Left ventricle myocardium superior (tissue), 1 donor: ENCODE results near the gene COLGALT1. TPM values are rescaled to one million over a fixed set of nuclear protein-coding genes. Genes with fewer than 3 reads are reported as not detected.
"Not testable (repeated sequence)": the region's sequence is repeated elsewhere in the genome, so short reads cannot be mapped to it uniquely, and the experiment has no call there.

Source experiments
- ATAC-seq: fragments of 200-7000 bp; cut with Tn5 transposase; one replicate; pipeline ENCODE4 v1.9.1; 2020; ENCODE audit warnings: mild to moderate bottlenecking, moderate library complexity
- DNase-seq: peaks from one replicate; pipeline ENCODE4 v3.0.0-alpha.2; 2020
- intact Hi-C: fragments of 100-400 bp; cut with micrococcal nuclease; formaldehyde crosslinking; loops from one replicate; pipeline ENCODE4 v1.11.0; 2022
- total RNA-seq: library from RNA; stranded (reverse); fragmentation: NEBNext Ultra II Directional; extraction: Animal tissue kit (Norgen Biotek cat#: 25700); gene quantifications from one replicate; pipeline ENCODE4 v1.2.1, GENCODE V29; 2021
- donor health status: DM: no; HTN: yes; CAD: no; lungs with severe emphysema.

Gene COLGALT1
- total RNA-seq, 1 donor from 2014 or later: 33.0 TPM

DNA sequence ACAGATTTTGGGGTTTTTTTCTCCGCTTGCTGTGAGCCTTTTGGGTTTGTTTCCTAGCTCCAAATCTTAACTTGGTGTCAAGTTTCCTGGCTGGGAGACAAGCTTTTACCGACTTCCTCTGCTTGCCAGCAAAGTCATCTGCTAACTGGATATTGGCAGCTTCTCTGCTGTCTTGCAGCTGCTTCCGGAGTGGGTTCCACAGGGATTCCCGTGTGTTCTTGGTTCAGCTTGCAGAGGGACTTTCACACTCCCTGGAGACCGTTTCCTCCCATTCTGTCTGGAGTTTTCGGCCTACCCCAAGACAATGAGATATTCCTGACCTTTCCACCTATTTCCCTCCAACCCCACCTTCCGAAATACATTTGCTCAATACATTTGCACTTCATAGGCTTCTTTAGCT lies 2.2 kb upstream of the COLGALT1 start:
- ATAC-seq (peak; percentile 65), DNase-seq (peak; percentile 62)
- intact Hi-C loops: no loop called here

- no peak for DNase-seq
- intact Hi-C loops: no loop called here
- no peak for ATAC-seq
Measured at GRCh38 chr19:17554968-17555479, 425 bp upstream of the COLGALT1 start.

GRCh38 chr19:17555929-17556813 lies 722 bp downstream of the COLGALT1 start:
- DNase-seq (peak; percentile 80), ATAC-seq (peak; percentile 62)
- intact Hi-C loops: no loop called here

DNA sequence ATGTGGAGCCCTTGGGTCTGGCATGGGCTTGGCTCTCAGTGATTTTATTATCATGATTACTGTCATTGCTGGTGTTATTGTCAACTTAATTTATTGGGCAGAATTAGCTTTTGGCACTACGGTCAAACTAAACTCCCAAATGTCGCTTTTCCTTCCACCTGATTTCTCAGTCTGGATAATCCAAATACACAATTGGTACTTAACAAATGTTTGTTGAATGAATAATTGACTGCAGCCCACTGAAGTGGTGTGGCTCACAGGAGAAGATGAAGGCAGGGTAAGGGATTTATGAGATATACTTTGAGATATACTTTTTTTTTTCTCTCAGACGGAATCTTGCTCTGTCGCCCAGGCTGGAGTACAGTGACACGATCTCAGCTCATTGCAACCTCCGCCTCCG lies 1.5 kb downstream of the COLGALT1 start:
- intact Hi-C loops: no loop called here
- ATAC-seq (no peak), DNase-seq (no peak)

DNA sequence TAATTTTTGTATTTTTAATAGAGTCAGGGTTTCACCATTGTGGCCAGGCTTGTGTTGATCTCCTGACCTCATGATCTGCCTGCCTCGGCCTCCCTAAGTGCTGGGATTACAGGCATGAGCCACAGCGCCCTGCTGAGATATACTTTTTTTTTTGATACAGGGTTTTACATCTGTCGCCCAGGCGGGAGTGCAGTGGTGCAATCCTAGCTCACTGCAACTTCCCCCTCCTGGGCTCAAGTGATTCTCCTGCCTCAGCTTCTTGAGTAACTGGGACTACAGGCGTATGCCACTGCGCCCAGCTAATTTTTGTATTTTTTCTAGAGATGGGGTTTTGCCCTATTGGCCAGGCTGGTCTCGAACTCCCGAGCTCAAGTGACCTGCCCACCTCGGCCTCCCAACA lies 2.0 kb downstream of the COLGALT1 start:
- intact Hi-C loops: no loop called here
- ATAC-seq (no peak), DNase-seq (peak; percentile 49)

DNA sequence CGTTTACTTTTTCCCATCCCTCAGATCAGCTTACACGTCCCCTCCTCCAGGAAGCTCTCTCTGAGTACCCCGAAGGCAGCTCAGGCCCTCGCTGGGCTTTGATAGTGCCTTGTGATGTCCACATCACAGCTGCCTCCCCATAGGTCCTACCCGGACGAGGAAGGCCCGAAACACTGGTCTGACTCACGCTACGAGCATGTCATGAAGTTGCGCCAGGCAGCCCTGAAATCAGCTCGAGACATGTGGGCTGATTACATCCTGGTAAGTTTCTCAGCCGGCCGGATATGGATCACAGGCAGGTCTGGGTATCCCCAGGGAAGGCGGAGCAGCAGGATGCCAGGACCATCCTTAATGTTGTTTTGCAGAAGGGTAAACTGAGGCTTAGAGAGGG lies 4.8 kb downstream of the COLGALT1 start:
- intact Hi-C loops: no loop called here
- ATAC-seq: no peak
- DNase-seq: no peak

GRCh38 chr19:17562097-17562496 lies 6.6 kb downstream of the COLGALT1 start:
- ATAC-seq: no peak
- no peak for DNase-seq
- intact Hi-C loops: no loop called here

DNA sequence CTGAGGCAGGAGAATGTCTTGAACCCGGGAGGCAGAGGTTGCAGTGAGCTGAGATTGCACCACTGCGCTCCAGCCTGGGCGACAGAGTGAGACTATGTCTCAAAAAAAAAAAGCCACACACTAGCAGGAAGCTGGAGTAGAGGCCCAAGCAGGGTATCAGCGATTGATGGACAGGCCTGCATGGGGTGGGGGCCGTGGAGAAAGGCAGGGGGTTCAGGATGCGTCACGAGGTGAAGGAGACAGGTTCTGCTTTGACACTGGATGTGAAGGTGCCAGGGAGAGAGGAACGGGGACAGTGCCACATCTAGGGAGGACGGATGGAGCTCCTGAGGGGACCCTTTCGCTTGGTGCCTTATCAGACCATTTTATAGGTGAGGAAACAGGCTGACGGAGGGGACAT lies 7.1 kb downstream of the COLGALT1 start:
- intact Hi-C loops: no loop called here
- ATAC-seq: no peak
- DNase-seq: no peak

- no peak for DNase-seq
- ATAC-seq: no peak
- intact Hi-C loops: no loop called here
Measured at GRCh38 chr19:17564781-17565180, 9.3 kb downstream of the COLGALT1 start.

DNA sequence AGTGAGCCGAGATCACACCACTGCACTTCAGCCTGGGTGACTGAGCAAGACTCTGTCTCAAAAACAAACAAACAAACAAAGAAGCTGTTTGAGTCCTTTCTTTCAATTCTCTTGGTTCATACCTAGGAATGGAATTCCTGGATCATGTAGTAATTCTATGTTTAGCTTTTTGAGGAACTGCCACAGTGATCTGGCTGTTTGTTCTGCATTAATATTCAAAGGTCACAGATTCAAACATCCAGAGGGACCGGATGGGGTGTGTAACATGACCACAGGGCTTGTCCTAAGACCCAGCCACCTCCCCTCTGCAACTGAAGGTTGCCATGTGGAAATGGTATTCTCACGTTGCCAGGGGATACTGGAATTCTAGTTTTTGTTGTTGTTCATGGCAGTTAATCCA lies 10.2 kb downstream of the COLGALT1 start:
- no peak for DNase-seq
- peak; percentile 40 for ATAC-seq
- intact Hi-C loops: no loop called here

DNA sequence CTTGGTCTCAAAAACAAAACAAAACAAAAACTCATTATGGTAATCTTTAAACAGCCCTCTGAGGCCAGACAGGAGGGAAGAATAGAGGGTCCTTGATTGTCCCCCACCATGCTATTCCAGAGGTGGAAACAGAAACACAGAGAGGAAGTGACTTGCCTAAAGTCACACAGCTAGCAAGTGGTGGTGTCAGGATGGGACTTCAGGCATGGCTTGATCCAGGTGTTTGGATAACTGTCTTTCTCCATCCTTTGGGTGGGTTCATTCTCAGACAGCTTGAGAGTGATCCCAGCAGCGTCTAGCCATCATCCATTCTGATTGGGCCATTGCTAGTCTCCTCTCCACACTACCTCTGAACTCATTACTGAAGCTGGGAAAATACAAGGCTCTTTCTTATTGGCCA lies 12.5 kb downstream of the COLGALT1 start:
- DNase-seq (no peak), ATAC-seq (no peak)
- intact Hi-C loops: no loop called here

DNA sequence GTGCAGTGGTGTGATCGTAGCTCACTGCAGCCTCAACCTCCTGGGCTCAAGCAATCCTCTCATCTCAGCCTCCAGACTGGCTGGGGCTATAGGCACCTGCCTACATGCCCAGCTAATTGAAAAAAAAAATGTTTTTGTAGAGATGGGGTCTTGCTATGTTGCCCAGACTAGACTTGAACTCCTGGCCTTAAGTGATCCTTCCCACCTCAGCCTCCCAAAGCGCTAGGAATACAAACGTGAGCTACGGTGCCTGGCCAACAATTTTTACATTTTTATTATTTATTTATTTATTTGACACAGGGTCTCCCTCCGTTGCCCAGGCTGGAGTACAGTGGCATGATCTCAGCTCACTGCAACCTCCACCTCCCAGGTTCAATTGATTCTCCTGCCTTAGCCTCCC lies 14.8 kb downstream of the COLGALT1 start:
- intact Hi-C loops, ATAC-seq, DNase-seq: not testable (repeated sequence)

DNA sequence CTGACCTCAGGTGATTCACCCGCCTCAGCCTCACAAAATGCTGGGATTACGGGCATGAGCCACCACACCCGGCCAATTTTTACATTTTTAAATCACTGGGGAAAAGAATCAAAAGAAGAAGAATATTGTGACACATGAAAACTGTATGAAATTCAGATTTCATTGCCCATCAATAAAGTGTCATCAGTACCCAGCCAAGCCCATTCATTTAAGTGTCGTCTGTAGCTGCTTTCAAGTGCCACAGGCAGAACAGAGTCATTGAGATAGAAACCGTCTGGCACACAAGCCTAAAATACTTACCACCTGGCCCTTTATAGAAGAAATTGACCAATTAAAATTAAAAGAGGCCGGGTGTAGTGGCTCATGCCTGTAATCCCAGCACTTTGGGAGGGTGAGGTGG lies 15.3 kb downstream of the COLGALT1 start:
- intact Hi-C loops: no loop called here
- DNase-seq: no peak
- ATAC-seq: no peak

DNA sequence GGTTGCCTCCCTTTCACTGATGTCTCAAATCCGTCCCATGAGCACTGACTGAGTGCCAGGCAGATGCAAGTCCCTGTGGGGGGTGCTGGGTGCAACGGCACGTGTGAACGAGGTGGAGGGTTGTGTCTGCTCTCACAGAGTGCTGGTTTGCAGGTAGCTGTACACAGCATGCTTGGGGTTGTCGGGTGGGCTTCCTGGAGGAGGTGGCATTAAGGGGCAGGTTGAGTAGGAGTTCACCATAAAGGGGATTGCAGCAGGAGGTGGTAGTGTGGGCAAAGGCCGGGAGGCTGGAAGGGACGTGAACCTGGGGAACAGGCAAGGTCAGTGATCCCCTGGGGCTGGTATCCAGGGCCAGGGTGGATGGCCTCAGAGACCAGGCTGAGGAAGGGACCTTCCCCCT lies 17.2 kb downstream of the COLGALT1 start:
- intact Hi-C loops: no loop called here
- ATAC-seq: no peak
- no peak for DNase-seq

DNA sequence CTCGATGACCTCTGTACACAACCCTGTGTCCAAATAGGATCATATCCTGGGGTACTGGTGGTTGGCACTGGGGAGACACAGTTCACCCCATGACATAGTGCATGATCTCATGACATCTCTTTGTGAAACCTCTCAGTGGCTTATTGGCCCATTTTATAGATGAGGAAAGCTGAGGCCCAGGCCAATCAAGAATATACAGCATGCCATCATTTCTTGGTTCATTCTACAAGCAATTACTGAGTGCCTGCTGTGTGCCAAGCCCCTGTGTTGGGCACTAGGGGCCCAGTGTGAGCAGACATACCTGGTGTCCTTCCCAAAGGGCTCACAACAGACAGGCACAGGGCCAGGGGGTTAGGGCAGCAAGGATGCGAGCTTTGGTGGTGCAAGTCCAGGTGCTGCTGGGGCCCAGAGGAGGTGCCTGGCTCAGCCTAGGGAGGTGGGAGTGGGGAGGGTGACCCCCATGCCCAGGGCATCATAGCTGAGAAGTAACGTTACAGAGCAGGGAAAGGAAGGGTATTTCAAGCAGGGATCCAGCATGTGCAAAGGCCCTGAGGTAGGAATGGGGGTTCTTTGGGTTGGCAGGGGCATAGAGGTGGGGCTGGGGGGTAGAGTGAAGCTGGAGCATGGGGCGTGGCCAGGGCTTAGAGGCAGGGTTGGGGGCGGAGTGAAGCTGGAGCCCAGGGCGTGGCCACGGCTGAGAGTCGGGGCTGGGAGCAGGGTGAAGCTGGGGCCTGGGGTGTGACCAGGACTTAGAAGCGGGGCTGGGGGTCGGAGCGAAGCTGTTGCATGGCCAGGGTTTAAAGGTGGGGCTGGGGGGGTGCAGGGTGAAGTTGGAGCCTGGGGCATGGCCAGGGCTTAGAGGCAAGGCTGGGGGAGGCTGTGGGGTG lies 20.7 kb downstream of the COLGALT1 start:
- ATAC-seq: no peak
- intact Hi-C loops: no loop called here
- no peak for DNase-seq

GRCh38 chr19:17576758-17577456 lies 21.5 kb downstream of the COLGALT1 start:
- intact Hi-C loops: no loop called here
- DNase-seq (peak; percentile 54), ATAC-seq (peak; percentile 41)

DNA sequence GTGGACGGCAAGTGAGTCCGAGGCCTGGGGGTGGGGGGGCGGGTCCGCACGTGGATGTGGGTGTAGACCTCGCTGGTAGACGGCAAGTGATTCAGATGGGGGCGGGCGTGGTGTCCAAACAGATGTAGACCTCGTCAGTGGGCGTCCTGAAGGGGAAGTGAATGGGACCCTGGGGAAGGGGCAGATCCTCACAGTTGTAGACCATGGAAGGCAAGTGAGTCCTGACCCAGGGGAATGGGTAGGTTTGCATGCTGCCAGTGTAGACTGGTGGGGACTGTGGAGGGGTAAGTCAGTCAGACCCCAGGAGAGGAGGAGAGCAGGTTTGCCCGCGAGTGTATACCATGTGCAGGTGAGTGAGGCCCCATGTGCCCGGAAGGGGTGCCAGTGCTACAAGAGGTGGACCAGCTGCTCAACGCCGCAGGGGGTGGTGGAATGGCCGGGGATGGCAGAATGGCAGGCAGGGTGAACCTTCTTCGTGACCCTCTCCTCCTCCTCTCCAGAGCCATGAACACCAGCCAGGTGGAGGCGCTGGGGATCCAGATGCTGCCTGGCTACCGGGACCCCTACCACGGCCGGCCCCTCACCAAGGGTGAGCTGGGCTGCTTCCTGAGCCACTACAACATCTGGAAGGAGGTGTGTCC lies 22.1 kb downstream of the COLGALT1 start:
- intact Hi-C loops: no loop called here
- no peak for ATAC-seq
- DNase-seq: no peak

GRCh38 chr19:17579661-17580244 lies 24.3 kb downstream of the COLGALT1 start:
- DNase-seq: peak; percentile 70
- peak; percentile 73 for ATAC-seq
- intact Hi-C loops: no loop called here
